Measurements from ENCODE around the gene PIP4K2B. TPM values are rescaled to one million over a fixed set of nuclear protein-coding genes. Genes with fewer than 3 reads are reported as not detected.
"Not testable (repeated sequence)": the region's sequence is repeated elsewhere in the genome, so short reads cannot be mapped to it uniquely, and the experiment has no call there.

The PIP4K2B gene
- total RNA-seq, 4 donors from 2014 or later, result 14.4 to 32.6 (median 24.1) TPM

DNA sequence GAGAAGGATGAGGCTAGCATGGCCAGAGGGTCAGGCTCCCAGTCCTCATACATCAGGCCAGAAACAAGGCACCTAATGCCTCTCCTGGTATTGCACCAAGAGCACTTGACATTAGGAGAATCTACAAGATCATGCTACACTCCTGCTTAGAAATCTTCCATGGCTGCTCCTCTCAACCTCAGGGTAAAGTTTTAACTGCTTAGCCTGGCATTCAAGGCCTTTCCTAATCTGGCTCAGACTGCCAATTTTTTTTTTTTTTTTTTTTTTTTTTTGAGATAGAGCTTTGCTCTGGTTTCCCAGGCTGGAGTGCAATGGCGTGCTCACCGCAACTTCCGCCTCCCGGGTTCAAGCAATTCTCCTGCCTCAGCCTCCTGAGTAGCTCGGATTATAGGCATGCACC is 8.2 kb downstream of the PIP4K2B start:
- TF ChIP-seq POLR2A (IDR thresholded peaks at IDR 0.05), result no peak
- TF ChIP-seq, protein P1, sequence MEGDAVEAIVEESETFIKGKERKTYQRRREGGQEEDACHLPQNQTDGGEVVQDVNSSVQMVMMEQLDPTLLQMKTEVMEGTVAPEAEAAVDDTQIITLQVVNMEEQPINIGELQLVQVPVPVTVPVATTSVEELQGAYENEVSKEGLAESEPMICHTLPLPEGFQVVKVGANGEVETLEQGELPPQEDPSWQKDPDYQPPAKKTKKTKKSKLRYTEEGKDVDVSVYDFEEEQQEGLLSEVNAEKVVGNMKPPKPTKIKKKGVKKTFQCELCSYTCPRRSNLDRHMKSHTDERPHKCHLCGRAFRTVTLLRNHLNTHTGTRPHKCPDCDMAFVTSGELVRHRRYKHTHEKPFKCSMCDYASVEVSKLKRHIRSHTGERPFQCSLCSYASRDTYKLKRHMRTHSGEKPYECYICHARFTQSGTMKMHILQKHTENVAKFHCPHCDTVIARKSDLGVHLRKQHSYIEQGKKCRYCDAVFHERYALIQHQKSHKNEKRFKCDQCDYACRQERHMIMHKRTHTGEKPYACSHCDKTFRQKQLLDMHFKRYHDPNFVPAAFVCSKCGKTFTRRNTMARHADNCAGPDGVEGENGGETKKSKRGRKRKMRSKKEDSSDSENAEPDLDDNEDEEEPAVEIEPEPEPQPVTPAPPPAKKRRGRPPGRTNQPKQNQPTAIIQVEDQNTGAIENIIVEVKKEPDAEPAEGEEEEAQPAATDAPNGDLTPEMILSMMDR (IDR thresholded peaks at IDR 0.05), result no peak
- H3K36me3 ChIP-seq, result peaks cover 1 to 40% (median 4%) of the 10 kb centered on the region in 3 donors
- no peaks in the 10 kb centered on the region for H3K9me3 ChIP-seq
- no peak overlapping the region for H3K27ac ChIP-seq
- H3K4me3 ChIP-seq, result no peak overlapping the region
- no peaks in the 10 kb centered on the region for H3K27me3 ChIP-seq
- H3K4me1 ChIP-seq, result peaks cover 0 to 44% (median under 1%) of the 10 kb centered on the region in 3 donors
- DNase-seq, result no peak
- WGBS, 2 donors, result 71 to 88% methylated on average over 4 of the region's 5 CpGs
- intact Hi-C loops (cut with DNase I), result no loop called here

DNA sequence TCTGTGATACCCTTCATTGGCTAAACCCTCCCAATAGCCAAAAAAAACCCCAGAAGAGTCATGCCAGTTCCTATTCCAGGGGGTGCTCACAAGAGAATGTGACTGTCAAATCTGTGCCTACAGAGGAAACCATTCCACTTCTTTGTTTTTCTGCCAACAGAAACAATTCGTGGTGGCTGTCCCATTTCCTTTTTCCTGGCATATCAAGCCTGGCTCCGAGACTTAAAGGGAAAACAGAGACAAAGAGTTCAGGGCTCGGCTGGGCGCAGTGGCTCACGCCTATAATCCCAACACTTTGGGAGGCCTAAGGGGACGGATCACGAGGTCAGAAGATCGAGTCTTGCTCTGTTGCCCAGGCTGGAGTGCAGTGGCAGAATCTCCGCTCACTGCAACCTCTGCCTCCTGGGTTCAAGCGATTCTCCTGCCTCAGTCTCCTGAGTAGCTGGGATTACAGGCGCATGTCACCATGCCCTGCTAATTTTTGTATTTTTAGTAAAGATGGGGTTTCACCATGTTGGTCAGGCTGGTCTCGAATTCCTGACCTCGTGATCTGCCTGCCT is 9.1 kb downstream of the PIP4K2B start:
- H3K9me3 ChIP-seq, result not testable (repeated sequence)

DNA sequence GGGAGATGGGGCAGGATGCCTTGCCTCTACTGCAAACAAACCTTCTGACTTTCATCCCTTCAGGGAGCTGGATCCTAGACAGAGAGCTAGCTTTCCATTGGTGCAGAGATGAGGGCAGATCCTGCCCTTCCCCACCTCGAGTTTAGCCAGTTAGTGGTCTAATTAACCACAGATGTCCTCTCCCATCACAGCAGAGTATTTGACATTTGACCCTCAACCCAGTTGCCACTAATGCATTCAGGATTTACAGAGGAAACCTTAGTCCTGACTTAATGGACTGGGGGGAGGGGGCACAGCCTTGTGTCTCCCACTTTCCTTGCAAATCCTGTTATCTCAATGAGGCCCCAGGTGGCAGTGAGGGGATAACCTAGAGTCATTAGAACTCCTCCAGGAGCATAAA is 10.2 kb downstream of the PIP4K2B start:
- intact Hi-C loops (cut with DNase I), result no loop called here
- Histone ChIP-seq H3K36me3 (peaks cover 8 to 48% (median 15%) of the 10 kb centered on the region in 3 donors), H3K27me3 (no peaks in the 10 kb centered on the region), H3K4me3 (no peak overlapping the region), H3K9me3 (no peaks in the 10 kb centered on the region), H3K4me1 (peaks cover 0 to 43% (median 4%) of the 10 kb centered on the region in 3 donors), H3K27ac (no peak overlapping the region)
- TF ChIP-seq POLR2A (IDR thresholded peaks at IDR 0.05), result no peak
- TF ChIP-seq, protein P1 (IDR thresholded peaks at IDR 0.05), result no peak
- no peak for DNase-seq
- WGBS, 2 donors, result 0 to 8% methylated on average over 1 of the region's 1 CpG

More for the DNA sequence above, 9.1 kb downstream of the PIP4K2B start:
- intact Hi-C loops (cut with DNase I); H3K27me3 ChIP-seq; H3K4me3 ChIP-seq; DNase-seq: not testable (repeated sequence)
- 77 to 87% methylated on average over 7 to 10 of the region's 13 CpGs for WGBS, 2 donors
- Histone ChIP-seq H3K4me1 (peaks cover 0 to 43% (median 4%) of the 10 kb centered on the region in 3 donors), H3K36me3 (peaks cover 6 to 40% (median 11%) of the 10 kb centered on the region in 3 donors), H3K27ac (peak overlapping the region in 2 of 4 donors; percentile 7 to 19)

DNA sequence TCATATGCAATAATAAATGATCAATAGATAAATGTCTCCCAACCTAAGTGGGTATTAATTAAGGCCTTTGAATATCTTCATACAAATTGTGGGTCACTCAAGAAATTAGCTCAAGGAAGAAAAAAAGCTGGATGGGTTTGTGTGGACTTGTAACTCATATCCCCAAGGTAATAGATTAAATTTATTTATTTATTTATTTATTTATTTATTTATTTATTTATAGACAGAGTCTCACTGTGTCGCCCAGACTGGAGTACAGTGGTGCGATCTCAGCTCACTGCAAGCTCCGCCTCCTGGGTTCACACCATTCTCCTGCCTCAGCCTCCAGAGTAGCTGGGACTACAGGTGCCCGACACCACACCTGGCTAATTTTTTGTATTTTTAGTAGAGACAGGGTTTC is 11.4 kb downstream of the PIP4K2B start:
- Histone ChIP-seq H3K36me3 (peaks cover 14 to 49% (median 24%) of the 10 kb centered on the region in 3 donors), H3K4me1 (peaks cover 0 to 43% (median 4%) of the 10 kb centered on the region in 3 donors)
- H3K27ac ChIP-seq; H3K27me3 ChIP-seq; H3K9me3 ChIP-seq; DNase-seq; intact Hi-C loops (cut with DNase I); H3K4me3 ChIP-seq: not testable (repeated sequence)
- 94 to 100% methylated on average over 4 of the region's 4 CpGs for WGBS, 2 donors

DNA sequence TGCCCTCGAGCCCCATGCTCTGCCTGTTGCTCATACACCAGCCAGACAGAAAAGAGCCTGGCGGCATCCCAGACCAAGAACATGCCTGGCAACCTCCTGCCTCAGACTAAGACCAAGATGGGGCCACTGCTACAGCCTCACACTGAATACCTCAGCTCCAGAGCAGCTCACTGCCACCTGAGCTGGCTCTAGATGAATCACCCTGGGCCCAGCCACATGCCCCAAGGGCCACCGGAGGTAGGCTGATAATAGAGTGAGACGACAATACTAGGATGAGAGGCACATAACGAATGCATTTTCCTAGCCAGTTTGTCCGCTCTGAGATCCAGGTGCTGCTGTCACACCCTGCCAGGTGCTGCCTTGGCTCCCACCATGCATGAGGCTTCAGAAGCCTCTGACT is 13.0 kb downstream of the PIP4K2B start:
- H3K27ac ChIP-seq, result peak overlapping the region in 1 of 4 donors; percentile 29
- no peaks in the 10 kb centered on the region for H3K27me3 ChIP-seq
- no peaks in the 10 kb centered on the region for H3K9me3 ChIP-seq
- no peak overlapping the region for H3K4me3 ChIP-seq
- H3K36me3 ChIP-seq, result peaks cover 14 to 55% (median 38%) of the 10 kb centered on the region in 3 donors
- no peak for DNase-seq
- TF ChIP-seq, protein P1 (IDR thresholded peaks at IDR 0.05), result no peak
- no peak for TF ChIP-seq POLR2A (IDR thresholded peaks at IDR 0.05)
- intact Hi-C loops (cut with DNase I), result no loop called here
- peaks cover 0 to 43% (median 4%) of the 10 kb centered on the region in 3 donors for H3K4me1 ChIP-seq
- 35 to 83% methylated on average over 1 to 4 of the region's 6 CpGs for WGBS, 2 donors

DNA sequence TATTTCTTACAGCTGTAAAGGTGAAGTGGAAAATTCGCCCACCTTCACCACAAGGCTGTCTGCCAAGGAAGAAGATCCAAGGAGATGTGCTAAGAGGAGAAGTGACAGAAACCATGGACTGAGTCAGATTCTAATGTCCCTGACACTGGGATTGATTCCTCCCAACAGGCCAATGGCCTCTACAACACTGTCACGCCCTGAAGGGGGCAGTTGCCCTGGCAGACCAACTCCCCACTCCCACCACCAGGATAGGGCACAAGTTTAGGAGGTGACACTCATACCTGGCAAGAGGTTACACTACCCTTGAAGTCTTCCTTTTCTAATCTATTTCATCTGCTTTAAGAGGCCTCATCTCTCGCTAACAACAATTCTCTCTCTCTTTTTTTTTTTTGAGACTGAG is 16.1 kb downstream of the PIP4K2B start:
- H3K27ac ChIP-seq, result no peak overlapping the region
- H3K27me3 ChIP-seq, result no peaks in the 10 kb centered on the region
- no peaks in the 10 kb centered on the region for H3K9me3 ChIP-seq
- intact Hi-C loops (cut with DNase I), result no loop called here
- peaks cover 0 to 20% (median 4%) of the 10 kb centered on the region in 3 donors for H3K4me1 ChIP-seq
- no peak overlapping the region for H3K4me3 ChIP-seq
- TF ChIP-seq, protein P1 (IDR thresholded peaks at IDR 0.05), result no peak
- TF ChIP-seq POLR2A (IDR thresholded peaks at IDR 0.05), result no peak
- WGBS, 2 donors, result 93% methylated on average over 3 of the region's 3 CpGs
- no peak for DNase-seq
- H3K36me3 ChIP-seq, result peaks cover 39 to 86% (median 68%) of the 10 kb centered on the region in 3 donors

Measured in esophagus squamous epithelium (tissue), 5 donors.